ENCODE data around the gene CEP135. TPM values are rescaled to one million over a fixed set of nuclear protein-coding genes. Genes with fewer than 3 reads are reported as not detected.

Gene CEP135
- total RNA-seq, 2 donors from 2014 or later, result 1.6 to 1.8 TPM

DNA sequence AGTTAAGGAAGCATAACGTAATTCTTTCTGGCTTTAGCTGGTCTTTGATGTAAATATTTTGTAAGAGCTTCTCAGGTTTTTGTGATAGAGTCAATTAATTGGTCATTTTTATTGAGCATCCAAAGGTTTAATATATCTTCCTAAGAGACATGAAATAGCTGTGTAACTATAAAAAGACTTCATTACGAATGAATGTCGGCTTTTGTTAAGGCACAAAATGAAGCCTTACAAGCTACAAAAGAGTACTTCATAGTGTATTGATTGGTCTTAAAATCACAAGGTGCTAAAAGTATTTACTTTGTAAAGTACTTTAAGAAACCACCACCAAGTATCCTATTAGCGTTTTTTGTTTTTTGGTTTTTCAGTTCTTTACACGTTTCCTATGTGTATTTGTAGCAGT is 104.2 kb downstream of the CEP135 start:
- H3K9me3 ChIP-seq, result no peaks in the 10 kb centered on the region
- no peak for DNase-seq (ENCODE audit: low spot score)
- H3K4me1 ChIP-seq, result peaks cover 0 to 16% of the 10 kb centered on the region in 2 donors
- H3K4me3 ChIP-seq, result no peak overlapping the region
- TF ChIP-seq, protein P1, sequence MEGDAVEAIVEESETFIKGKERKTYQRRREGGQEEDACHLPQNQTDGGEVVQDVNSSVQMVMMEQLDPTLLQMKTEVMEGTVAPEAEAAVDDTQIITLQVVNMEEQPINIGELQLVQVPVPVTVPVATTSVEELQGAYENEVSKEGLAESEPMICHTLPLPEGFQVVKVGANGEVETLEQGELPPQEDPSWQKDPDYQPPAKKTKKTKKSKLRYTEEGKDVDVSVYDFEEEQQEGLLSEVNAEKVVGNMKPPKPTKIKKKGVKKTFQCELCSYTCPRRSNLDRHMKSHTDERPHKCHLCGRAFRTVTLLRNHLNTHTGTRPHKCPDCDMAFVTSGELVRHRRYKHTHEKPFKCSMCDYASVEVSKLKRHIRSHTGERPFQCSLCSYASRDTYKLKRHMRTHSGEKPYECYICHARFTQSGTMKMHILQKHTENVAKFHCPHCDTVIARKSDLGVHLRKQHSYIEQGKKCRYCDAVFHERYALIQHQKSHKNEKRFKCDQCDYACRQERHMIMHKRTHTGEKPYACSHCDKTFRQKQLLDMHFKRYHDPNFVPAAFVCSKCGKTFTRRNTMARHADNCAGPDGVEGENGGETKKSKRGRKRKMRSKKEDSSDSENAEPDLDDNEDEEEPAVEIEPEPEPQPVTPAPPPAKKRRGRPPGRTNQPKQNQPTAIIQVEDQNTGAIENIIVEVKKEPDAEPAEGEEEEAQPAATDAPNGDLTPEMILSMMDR (IDR thresholded peaks at IDR 0.05), result no peak
- no peaks in the 10 kb centered on the region for H3K36me3 ChIP-seq
- peaks cover 0 to 13% of the 10 kb centered on the region in 2 donors for H3K27me3 ChIP-seq
- H3K27ac ChIP-seq, result no peak overlapping the region

DNA sequence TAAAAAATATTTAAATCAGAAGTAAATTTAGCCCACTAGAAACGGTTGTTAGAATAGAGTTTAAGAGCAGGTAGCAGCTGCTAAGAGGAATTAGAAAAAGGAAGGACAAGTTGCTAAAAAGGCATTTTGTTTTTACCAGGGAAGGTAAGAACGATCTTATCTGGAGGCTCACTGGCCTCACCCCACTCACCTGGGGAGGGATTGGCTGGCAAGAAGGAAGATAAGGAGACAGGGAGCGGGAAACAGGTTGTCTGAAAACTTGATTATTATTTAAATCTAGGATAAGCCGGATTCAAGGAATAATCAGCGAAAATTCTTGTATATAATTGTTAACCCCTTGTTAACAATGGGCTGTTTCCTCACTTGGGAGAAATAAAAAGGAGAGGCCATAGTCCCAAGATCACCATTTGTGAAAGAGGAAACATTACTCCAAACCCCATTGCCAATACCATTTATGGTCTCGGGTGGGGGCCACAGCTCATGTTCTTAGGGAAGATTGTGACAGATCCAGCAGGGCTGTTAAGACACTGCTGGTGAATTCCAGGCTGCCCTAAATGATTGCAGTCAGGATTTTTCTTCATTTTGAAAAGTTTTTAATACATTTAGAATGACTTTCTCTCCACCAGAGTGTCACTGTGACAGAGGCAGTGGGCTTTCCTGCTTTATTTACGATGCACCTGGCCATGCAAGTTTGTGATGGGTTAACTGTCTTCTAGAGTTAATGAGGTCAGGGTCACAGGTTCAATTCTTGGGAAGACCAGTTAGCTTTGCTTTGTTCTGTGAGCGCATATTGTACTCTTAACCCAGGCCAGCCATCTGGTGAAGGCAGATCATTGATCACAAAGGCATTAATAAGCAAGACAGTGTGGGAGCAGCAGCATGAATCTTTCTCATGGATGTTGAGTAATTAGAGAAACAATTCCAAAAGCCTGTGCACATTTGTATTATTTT is 106.6 kb downstream of the CEP135 start:
- Histone ChIP-seq H3K27me3 (peaks cover 0 to 13% of the 10 kb centered on the region in 2 donors), H3K36me3 (no peaks in the 10 kb centered on the region)

DNA sequence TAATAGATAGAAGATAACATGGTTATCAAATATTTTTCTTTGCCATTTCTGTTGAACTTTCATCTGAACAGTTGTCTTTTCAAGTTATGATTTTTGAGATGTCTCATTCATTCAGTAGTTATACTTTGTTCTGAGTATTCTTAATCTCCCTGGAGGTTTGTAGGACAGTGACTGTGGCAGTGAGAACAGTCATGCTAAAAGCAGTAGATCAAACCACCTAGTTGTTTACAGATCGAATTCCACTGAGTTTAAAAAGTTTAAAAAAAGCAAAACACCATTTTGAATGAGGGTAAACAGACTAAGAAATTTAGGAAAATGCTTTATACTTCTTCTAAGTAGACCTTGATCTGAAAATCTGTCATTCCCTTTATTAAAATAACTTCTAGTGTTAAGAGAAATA is 107.2 kb downstream of the CEP135 start:
- H3K4me3 ChIP-seq, result no peak overlapping the region
- H3K27me3 ChIP-seq, result peaks cover 0 to 13% of the 10 kb centered on the region in 2 donors
- DNase-seq (ENCODE audit: low spot score), result no peak
- no peaks in the 10 kb centered on the region for H3K4me1 ChIP-seq
- no peak overlapping the region for H3K27ac ChIP-seq
- TF ChIP-seq, protein P1 (IDR thresholded peaks at IDR 0.05), result no peak
- H3K9me3 ChIP-seq, result no peaks in the 10 kb centered on the region
- no peaks in the 10 kb centered on the region for H3K36me3 ChIP-seq

More for the DNA sequence above, 106.6 kb downstream of the CEP135 start:
- H3K27ac ChIP-seq, result no peak overlapping the region
- H3K4me1 ChIP-seq, result no peaks in the 10 kb centered on the region
- H3K9me3 ChIP-seq, result no peaks in the 10 kb centered on the region
- TF ChIP-seq, protein P1 (IDR thresholded peaks at IDR 0.05), result no peak
- no peak overlapping the region for H3K4me3 ChIP-seq
- no peak for DNase-seq (ENCODE audit: low spot score)

- H3K4me1 ChIP-seq, result no peaks in the 10 kb centered on the region
- H3K4me3 ChIP-seq, result no peak overlapping the region
- H3K27me3 ChIP-seq, result no peaks in the 10 kb centered on the region
- H3K27ac ChIP-seq, result no peak overlapping the region
- no peak for DNase-seq (ENCODE audit: low spot score)
- TF ChIP-seq, protein P1 (IDR thresholded peaks at IDR 0.05), result no peak
- H3K36me3 ChIP-seq, result no peaks in the 10 kb centered on the region
- H3K9me3 ChIP-seq, result no peaks in the 10 kb centered on the region
These were observed 109.8 kb downstream of the CEP135 start for GRCh38 chr4:56058555-56058954.

DNA sequence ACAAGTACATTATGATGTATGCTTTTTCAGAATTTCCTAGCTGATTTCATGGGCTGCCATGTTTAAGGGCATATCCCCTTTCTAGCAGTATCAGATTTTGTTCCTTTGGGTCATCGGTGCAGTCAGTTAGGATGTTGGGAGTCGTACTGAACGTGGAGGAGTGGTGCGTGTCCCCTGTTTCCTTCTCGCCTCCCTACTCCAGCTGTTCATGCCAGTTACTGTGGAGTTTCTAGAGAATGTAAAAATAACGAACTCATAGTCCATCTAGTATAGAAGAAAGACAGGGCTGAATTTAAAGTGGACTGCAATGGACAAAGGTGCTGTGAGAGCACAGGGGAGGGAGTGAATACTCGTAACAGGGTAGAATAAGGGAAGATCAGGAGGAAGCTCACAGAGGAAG is 111.3 kb downstream of the CEP135 start:
- DNase-seq (ENCODE audit: low spot score), result no peak
- Histone ChIP-seq H3K4me3 (no peak overlapping the region), H3K27ac (no peak overlapping the region), H3K9me3 (no peaks in the 10 kb centered on the region), H3K27me3 (no peaks in the 10 kb centered on the region), H3K4me1 (no peaks in the 10 kb centered on the region), H3K36me3 (no peaks in the 10 kb centered on the region)
- TF ChIP-seq, protein P1 (IDR thresholded peaks at IDR 0.05), result no peak
